BJ (cell line): ENCODE results near the gene GTF2H4. TPM values are rescaled to one million over a fixed set of nuclear protein-coding genes. Genes with fewer than 3 reads are reported as not detected.
"Not testable (repeated sequence)": the region's sequence is repeated elsewhere in the genome, so short reads cannot be mapped to it uniquely, and the experiment has no call there.

ENCODE experiments used
- CTCF ChIA-PET: fragments of 350-600 bp; formaldehyde crosslinking; extraction: SDS; loops from one replicate; lab custom pipeline; 2021; ENCODE audit warnings: antibody characterized with exemption, inconsistent platforms; lab: Yijun Ruan, JAX
- POLR2A ChIA-PET: fragments of 300-600 bp; sonication (Branson Sonifier 250); formaldehyde crosslinking; extraction: SDS; loops from one replicate; lab custom pipeline; 2021; ENCODE audit warnings: antibody characterized with exemption; lab: Charles Lee
- DNase-seq: peaks from one replicate; pipeline ENCODE4 v3.0.0-alpha.2; 2011; ENCODE audit warnings: low read depth
- H3K27me3 ChIP-seq: 2 replicates; pipeline ENCODE4 v1.6.0; 2011; ENCODE audit warnings: low read length; ENCODE audit not compliant: control insufficient read depth, insufficient read depth
- H3K36me3 ChIP-seq: 2 replicates; pipeline ENCODE4 v1.5.1; 2011; ENCODE audit warnings: low read length; ENCODE audit not compliant: control insufficient read depth, insufficient read depth
- H3K4me3 ChIP-seq: 2 replicates; pipeline ENCODE4 v1.5.1; 2011; ENCODE audit warnings: low read depth, mild to moderate bottlenecking, control low read depth, low read length
- CTCF ChIP-seq: IDR thresholded peaks from 2 replicates; pipeline ENCODE4 v1.5.1; 2011; ENCODE audit warnings: low read depth, mild to moderate bottlenecking, control low read depth, inconsistent platforms, low read length, moderate library complexity; ENCODE audit not compliant: insufficient read depth
- polyA plus RNA-seq: library from polyadenylated mRNA; depleted of rRNA; stranded (reverse); fragments of >200 nt; gene quantifications from 2 replicates; pipeline ENCODE4 v1.2.3, GENCODE V29; 2011

Gene GTF2H4
- polyA plus RNA-seq, 1 experiment, result 28.2 TPM

DNA sequence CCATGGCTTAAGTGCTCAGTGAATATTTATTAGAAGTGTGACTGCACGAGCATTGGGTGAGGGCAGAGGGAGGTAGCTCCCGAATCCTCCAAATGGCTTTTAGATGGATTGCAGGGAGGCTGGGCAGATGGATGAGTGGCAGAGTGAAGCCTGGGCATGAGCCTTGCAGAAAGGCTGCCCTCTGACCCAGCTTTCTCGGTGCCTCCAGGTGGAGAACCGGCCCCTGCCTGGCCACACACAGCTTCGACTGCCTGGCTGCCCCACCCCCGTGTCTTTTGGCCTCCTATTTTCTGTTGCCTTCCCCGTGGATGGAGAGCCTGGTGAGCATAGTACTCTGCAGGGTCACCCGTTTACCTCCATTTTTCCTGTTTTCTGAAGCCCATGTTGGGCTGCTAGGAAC is 9.5 kb downstream of the GTF2H4 start:
- ChIA-PET POLR2A (no interaction called here), CTCF (interaction anchor here (1.1 to 12.2 kb wide), 9 partner anchors 8 to 210 kb away, joined by 3 to 194 read pairs (median 42); no protein-coding TSS in a partner anchor)
- H3K4me3 ChIP-seq, result no peak overlapping the region
- no peak for DNase-seq
- TF ChIP-seq CTCF, result no peak
- H3K36me3 ChIP-seq, result peaks cover 27% of the 10 kb centered on the region
- no peaks in the 10 kb centered on the region for H3K27me3 ChIP-seq

DNA sequence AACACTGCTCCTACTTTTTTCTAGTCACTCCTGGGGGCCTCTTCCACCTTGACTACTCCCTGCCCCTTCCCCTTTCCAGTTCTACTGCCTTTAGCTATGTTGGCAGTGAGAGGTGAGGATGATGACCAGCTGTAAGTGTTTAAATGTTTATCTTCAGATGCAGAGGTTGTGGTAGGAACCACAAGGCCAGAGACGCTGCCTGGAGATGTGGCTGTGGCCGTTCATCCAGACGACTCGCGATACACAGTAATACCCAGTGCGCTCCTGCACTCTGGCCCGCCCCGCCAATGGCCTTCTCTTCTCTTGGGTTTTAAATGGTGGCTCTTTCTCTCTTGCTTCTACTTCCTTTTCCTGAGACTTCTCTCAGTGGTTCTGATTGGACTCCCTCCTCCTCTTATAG is 10.7 kb downstream of the GTF2H4 start:
- Histone ChIP-seq H3K27me3 (no peaks in the 10 kb centered on the region), H3K36me3 (peaks cover 30% of the 10 kb centered on the region), H3K4me3 (no peak overlapping the region)
- TF ChIP-seq CTCF, result no peak
- DNase-seq, result no peak
- POLR2A ChIA-PET, result no interaction called here
- CTCF ChIA-PET, result interaction anchor here (0.6 to 12.2 kb wide), 11 partner anchors 12 to 174 kb away, joined by 3 to 194 read pairs (median 4); partner anchors contain the start of gene SFTA2

DNA sequence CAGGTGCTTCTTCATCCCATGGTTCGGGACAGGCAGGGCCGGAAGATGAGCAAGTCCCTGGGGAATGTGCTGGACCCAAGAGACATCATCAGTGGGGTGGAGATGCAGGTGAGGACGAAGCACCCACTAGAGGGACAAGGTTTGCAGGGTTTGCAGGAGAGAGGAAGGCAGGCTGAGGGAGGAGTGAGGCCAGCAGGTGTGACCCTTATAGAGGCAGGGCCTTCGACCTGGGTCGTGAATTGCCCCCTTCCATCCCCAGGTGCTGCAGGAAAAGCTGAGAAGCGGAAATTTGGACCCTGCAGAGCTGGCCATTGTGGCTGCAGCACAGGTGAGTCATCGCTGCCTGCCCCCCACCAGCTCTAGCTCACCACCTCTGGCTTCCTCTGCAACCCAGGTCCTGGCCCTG is 14.4 kb downstream of the GTF2H4 start:
- Histone ChIP-seq H3K27me3 (no peaks in the 10 kb centered on the region), H3K4me3 (no peak overlapping the region), H3K36me3 (peaks cover 31% of the 10 kb centered on the region)
- no peak for DNase-seq
- no peak for TF ChIP-seq CTCF
- ChIA-PET POLR2A (no interaction called here), CTCF (interaction anchor here (1.2 to 2.0 kb wide), 2 partner anchors 10 to 157 kb away, joined by 3 to 7 read pairs; no protein-coding TSS in a partner anchor)

DNA sequence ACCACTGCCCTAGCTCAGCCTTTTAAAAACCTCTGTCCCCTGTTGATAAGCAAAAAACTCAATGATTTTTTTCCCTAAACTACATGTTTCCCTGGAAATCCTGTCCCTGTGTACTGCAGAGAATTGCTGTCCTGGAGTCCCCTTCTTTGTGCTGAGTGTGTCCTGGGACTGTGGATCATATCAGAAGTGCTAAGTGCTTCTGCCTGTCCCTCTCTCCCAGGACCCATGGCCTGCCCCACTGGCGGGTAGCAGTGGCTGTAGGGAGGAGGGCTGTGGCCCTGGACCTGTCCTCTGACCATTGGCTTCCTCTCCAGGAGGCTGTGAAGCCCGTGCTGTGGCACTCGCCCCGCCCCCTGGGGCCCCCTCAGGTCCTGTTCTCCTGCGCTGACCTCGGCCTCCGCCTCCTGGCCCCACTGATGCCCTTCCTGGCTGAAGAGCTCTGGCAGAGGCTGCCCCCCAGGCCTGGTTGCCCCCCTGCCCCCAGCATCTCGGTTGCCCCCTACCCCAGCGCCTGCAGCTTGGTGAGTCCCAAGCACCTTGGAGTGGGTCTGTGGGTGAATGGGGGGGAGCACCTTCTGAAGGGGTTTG is 16.1 kb downstream of the GTF2H4 start:
- H3K27me3 ChIP-seq, DNase-seq, H3K4me3 ChIP-seq, POLR2A ChIA-PET: not testable (repeated sequence)
- peaks cover 29% of the 10 kb centered on the region for H3K36me3 ChIP-seq
- CTCF ChIA-PET, result interaction anchor here (1.2 to 4.3 kb wide), 5 partner anchors 8 to 163 kb away, joined by 3 to 33 read pairs (median 5); no protein-coding TSS in a partner anchor

DNA sequence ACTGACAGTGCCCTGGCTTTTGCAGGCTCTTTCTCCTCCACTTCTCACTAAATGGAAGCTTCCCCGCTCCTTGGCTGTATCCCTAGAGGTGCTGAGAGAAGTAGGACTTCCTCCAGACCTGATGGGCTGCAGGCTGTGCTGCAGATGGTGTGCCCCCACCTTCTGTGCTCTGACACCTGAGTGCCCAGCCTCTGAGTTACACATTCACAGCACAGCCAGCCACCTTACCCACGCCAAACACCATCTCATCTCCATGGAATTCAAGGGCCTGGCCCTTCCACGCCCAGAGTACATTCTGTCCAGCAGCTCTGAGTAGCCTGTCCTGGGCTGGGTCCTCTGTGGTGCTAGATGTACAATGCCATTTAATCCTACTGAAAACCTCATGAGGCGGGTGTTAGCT is 18.6 kb downstream of the GTF2H4 start:
- peaks cover 16% of the 10 kb centered on the region for H3K36me3 ChIP-seq
- POLR2A ChIA-PET, result no interaction called here
- no peak overlapping the region for H3K4me3 ChIP-seq
- no peak for DNase-seq
- H3K27me3 ChIP-seq, result no peaks in the 10 kb centered on the region
- TF ChIP-seq CTCF, result no peak
- CTCF ChIA-PET, result interaction anchor here (0.5 to 4.3 kb wide), 7 partner anchors 11 to 159 kb away, joined by 3 to 33 read pairs (median 4); partner anchors contain the start of gene MUCL3

DNA sequence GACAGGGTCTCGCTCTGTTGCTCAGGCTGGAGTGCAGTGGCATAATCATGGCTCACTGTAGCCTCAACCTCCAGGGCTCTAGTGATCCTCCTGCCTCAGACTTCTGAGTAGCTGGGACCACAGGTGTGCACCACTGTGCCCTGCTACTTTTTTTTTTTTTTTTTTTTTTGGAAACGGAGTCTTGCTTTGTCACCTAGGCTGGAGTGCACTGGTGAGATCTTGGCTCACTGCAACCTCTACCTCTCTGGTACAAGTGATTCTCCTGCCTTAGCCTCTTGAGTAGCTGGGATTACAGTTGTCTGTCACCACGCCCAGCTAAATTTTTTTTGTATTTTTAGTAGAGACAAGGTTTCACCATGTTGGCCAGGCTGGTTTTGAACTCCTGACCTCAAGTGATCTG is 19.1 kb downstream of the GTF2H4 start:
- DNase-seq, H3K4me3 ChIP-seq, POLR2A ChIA-PET, H3K27me3 ChIP-seq: not testable (repeated sequence)
- CTCF ChIA-PET, result interaction anchor here (1.1 to 4.3 kb wide), 4 partner anchors 11 to 159 kb away, joined by 3 to 33 read pairs (median 4); no protein-coding TSS in a partner anchor
- peaks cover 13% of the 10 kb centered on the region for H3K36me3 ChIP-seq
